ENCODE results near the gene WDPCP.

DNA sequence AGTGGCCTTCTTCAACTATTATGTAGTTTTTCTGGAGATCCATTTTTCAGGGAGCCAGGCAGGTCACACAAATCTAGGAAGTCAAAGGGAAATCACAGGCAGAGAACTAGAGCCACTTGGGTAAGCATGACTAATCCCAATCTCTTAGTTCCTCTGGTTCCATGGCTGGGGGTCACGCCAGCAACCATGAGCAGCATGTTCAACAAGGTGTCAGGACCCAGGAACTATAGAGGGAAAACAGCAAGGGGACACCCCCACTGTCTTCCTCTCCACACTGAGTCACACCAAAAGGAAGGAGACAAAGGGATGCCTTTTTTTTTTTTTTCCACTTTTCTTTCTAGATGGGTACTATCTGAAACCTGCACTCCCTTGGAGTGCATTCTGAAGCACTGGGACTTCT, 286.8 kb downstream of the WDPCP start:
- TF ChIP-seq, protein P1, sequence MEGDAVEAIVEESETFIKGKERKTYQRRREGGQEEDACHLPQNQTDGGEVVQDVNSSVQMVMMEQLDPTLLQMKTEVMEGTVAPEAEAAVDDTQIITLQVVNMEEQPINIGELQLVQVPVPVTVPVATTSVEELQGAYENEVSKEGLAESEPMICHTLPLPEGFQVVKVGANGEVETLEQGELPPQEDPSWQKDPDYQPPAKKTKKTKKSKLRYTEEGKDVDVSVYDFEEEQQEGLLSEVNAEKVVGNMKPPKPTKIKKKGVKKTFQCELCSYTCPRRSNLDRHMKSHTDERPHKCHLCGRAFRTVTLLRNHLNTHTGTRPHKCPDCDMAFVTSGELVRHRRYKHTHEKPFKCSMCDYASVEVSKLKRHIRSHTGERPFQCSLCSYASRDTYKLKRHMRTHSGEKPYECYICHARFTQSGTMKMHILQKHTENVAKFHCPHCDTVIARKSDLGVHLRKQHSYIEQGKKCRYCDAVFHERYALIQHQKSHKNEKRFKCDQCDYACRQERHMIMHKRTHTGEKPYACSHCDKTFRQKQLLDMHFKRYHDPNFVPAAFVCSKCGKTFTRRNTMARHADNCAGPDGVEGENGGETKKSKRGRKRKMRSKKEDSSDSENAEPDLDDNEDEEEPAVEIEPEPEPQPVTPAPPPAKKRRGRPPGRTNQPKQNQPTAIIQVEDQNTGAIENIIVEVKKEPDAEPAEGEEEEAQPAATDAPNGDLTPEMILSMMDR (IDR thresholded peaks at IDR 0.05; ENCODE audit: low read depth, low read length): no peak
- TF ChIP-seq, protein P2, sequence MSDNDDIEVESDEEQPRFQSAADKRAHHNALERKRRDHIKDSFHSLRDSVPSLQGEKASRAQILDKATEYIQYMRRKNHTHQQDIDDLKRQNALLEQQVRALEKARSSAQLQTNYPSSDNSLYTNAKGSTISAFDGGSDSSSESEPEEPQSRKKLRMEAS (IDR thresholded peaks at IDR 0.05; ENCODE audit: low read depth, low read length): no peak
- no peak for TF ChIP-seq POLR2A (IDR thresholded peaks at IDR 0.05; ENCODE audit: extremely low read depth, insufficient read length)

All from NB4 (cell line).